Measurements from ENCODE around the gene ARHGAP45. TPM values are rescaled to one million over a fixed set of nuclear protein-coding genes. Genes with fewer than 3 reads are reported as not detected.
"Not testable (repeated sequence)": the region's sequence is repeated elsewhere in the genome, so short reads cannot be mapped to it uniquely, and the experiment has no call there.

ARHGAP45 gene
- total RNA-seq, 1 experiment from 2014 or later: 126 TPM

GRCh38 chr19:1109697-1110671 lies 43.0 kb downstream of the ARHGAP45 start:
- in situ Hi-C loops (cut with HindIII; ENCODE audit: low sequenced_read_pairs): no loop called here
- DNase-seq (ENCODE audit: low spot score): no peak

DNA sequence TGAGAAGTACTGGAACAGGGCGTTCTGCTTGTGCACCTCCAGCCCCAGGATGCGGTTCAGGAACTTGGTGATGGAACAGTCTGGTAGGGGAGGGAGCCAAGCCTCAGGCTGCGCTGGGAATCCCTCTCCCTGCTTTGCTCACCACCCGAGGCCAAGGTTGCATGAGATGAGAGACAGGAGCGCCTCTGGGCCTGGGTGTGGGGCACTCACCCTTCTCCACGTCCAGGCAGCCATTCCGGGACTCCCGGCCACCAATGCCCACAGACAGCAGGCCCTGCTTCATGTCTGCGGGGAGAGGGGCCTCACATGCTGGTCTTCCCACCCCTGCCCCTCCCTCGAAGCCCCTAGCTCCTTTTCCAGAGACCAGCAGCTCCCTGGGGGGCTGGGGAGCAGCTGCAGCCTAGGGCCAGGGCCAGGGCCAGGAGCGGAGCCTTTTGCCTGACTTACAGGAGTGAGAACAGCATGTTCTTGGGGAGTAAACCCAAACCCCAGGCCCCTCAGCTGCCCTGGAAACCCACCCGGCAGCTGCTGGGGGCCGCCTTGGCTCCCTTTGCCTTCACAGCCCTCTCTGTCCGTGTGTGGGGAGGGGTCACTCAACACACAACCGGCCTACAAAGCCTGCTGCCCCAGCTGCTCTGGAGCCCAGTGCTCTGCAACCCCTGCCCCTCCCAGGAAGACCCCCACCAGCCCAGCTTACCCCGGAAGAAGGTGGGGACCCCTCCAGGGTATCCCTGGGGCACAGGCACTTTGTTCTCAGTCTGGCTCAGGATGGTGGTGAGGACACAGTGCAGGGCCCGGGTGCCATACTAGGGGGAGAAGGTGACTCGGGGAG lies 44.1 kb downstream of the ARHGAP45 start:
- DNase-seq (ENCODE audit: low spot score): no peak
- in situ Hi-C loops (cut with HindIII; ENCODE audit: low sequenced_read_pairs): no loop called here

DNA sequence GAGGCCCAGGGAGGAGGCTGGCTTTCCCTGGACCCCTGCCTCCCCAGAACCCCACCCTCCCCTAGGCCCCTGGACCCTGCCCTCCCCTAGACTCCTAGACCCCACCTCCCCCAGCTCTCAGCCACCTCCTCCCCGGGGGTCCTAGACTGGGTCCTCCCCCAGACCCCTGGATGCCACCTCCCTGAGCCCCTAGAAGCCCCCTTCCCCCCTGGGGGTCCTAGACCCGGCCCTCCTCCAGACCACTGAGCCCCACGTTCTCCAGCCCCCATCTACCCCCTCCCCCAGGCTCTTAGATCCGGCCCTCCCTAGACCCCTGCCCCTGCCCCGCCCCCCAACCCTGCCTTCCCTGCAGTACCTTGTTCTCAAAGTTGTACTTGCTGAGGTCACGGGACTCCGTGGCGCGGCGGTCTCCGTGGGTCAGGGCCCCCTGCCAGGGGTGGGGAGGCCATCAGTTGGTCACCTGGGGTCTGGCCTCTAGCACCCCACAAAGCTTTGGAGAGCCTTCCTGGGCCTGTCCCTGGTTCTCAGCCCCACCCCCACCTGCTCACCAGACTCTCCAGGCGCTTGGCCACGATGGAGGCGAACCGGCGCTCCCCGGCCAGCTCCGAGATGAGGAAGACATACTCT lies 44.8 kb downstream of the ARHGAP45 start:
- in situ Hi-C loops (cut with HindIII; ENCODE audit: low sequenced_read_pairs): no loop called here
- no peak for DNase-seq (ENCODE audit: low spot score)

DNA sequence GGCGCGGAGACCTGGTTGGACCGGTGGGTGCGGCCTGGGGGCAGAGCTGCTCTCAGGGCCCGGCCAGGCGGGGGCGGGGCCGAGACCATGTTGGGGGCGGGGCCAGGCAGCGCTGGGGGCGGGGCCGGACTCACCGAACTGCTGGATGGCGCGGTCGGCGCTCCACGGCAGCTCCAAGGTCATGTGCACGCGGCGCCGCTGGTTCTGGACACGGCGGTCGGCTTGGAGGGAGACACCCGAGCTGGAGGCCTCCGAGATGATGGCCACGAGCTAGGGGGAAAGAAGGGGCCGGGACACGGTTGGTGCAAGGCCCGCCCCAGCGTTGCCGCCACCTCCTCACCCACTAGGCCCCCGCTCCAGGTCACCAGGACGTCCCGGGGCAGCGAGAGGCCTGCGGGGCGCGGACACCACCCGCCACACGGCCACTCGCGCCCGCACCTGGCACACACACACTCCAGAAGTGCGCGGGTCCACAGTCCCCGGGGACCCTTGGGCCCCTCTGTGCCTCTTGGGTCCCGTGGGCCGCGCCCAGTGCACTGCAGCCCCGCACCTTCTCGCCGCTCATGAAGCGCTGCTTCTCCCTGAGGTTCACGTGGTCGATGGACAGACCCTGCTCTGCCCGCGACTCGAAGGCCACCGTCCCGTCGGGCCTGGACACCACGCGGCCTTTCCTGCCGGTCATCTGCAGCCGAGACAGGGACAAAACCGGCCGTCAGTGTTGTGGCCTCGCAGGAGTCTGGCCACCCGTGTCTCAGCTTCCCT lies 45.5 kb downstream of the ARHGAP45 start:
- in situ Hi-C loops (cut with HindIII; ENCODE audit: low sequenced_read_pairs): no loop called here
- DNase-seq (ENCODE audit: low spot score): no peak

GRCh38 chr19:1113030-1113985 lies 46.3 kb downstream of the ARHGAP45 start:
- peak; percentile 44 for DNase-seq (ENCODE audit: low spot score)
- in situ Hi-C loops (cut with HindIII; ENCODE audit: low sequenced_read_pairs): no loop called here

DNA sequence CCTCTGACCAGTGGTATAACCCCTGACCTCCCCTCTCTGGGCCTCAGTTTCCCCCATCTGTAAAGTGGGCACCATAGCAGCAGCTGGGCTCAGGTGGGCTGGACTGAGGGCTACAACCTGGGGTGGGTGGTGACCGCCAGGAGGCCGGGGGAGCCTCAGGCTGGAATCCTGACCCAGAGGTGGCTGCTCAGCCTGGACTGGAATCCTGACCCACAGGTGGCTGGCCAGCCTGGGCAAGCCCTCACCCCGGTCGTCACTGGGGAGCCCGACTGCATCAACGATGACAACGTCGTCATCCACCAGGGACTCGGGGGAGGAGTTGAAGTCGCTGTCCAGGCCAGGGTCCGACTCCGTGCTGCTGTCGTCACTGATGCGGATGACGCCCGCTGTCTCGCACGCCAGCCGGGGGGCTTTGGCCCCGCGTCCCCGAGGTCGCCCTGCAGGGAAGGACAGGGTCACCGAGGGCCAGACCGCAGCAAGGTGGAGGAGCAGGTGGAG lies 47.1 kb downstream of the ARHGAP45 start:
- no peak for DNase-seq (ENCODE audit: low spot score)
- in situ Hi-C loops (cut with HindIII; ENCODE audit: low sequenced_read_pairs): no loop called here

- in situ Hi-C loops (cut with HindIII; ENCODE audit: low sequenced_read_pairs); DNase-seq (ENCODE audit: low spot score): not testable (repeated sequence)
Observed at GRCh38 chr19:1114728-1115127, 47.8 kb downstream of the ARHGAP45 start.

DNA sequence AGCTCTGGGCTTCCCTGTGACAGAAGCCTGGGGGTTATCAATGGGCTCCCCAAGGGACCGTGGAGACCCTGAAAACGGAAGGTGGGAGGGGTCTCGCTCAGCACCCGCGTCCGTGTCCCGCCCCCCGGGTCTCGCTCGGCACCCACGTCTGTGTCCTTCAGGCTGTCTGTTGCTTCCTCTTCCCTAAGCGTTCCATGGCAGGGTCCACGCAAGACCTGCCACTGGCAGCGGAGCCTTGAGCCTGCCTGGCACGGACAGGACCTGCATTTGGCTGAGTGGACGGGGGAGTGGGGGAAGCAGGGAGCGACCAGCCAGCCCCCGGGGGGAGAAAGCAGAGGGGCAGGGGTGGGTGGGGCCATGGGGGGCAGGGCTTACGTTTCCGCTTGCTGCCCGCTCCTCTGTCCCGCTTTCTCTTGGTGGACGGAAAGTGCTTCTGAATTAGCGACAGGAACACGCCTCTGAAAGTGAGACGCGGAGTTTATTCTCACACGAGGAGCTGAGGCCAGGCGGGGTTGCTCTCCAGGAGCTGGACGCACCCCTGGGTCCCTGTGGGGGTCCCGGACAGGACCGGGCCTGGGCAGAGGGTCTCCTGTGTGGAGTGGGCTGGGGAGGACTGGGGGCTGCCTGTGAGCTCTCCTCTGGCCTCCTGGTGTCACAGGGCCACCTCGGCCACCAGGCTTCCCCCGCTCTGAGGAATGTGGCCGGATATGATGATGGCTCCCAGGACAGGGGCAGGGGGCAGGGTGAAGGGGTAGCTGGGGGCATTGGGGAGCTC lies 48.9 kb downstream of the ARHGAP45 start:
- in situ Hi-C loops (cut with HindIII; ENCODE audit: low sequenced_read_pairs): no loop called here
- DNase-seq (ENCODE audit: low spot score): no peak

GRCh38 chr19:1116726-1117581 lies 50.0 kb downstream of the ARHGAP45 start:
- in situ Hi-C loops (cut with HindIII; ENCODE audit: low sequenced_read_pairs): no loop called here
- no peak for DNase-seq (ENCODE audit: low spot score)

GRCh38 chr19:1117654-1118053 lies 50.7 kb downstream of the ARHGAP45 start:
- in situ Hi-C loops (cut with HindIII; ENCODE audit: low sequenced_read_pairs): no loop called here

GRCh38 chr19:1118999-1119398 lies 52.0 kb downstream of the ARHGAP45 start:
- in situ Hi-C loops (cut with HindIII; ENCODE audit: low sequenced_read_pairs): no loop called here
- no peak for DNase-seq (ENCODE audit: low spot score)

More at GRCh38 chr19:1117654-1118053, 50.7 kb downstream of the ARHGAP45 start:
- no peak for DNase-seq (ENCODE audit: low spot score)

GRCh38 chr19:1119475-1120217 lies 52.7 kb downstream of the ARHGAP45 start:
- no peak for DNase-seq (ENCODE audit: low spot score)
- in situ Hi-C loops (cut with HindIII; ENCODE audit: low sequenced_read_pairs): no loop called here

- DNase-seq (ENCODE audit: low spot score): no peak
- in situ Hi-C loops (cut with HindIII; ENCODE audit: low sequenced_read_pairs): no loop called here
Observed at GRCh38 chr19:1121395-1121794, 54.4 kb downstream of the ARHGAP45 start.

DNA sequence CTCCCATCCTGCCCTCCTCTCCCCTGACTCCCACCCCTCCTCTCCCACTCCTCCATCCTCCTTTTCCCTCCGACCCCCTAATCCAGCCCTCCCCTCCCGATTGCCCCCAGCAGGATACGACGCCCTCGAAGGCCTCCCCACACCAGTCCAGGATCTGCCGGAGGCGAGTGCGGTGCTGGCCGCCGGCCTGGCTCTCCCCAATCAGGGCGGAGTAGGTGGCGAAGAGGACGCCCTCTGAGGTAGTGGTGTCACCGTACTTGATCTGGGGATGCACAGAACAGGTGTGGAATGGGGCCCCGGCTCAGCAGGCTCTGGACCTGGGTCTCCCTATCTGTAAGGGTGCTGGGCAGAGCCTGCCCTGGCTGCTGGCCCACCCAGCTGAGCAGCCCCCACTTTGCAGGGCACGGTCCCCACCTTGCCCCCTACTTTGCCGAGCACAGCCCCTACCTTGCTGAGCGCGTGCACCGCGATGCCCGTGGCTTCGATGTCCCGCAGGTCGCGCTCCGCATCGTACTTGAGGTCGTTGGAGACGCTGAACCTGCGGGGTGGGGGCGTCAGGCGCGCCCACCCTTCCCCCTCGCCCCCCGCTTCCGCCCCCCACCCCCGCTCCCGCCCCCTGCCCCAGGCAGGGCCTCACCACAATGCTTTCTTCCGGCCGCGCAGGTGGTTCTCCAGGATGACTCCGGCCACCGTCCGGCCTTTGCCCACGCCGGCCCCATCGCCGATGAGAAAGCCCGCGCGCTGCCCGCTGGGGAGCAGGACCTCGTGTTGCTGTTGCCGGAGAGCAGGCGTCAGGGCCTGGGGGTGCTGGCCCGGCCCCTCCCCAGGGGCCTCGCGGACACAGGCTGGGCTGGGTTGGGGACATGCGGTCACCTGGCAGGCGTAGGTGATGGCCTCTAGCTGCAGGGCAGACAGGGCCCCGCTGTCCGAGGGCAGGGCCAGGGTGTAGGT lies 55.3 kb downstream of the ARHGAP45 start:
- no peak for DNase-seq (ENCODE audit: low spot score)
- in situ Hi-C loops (cut with HindIII; ENCODE audit: low sequenced_read_pairs): no loop called here

All from G401 (cell line).